ENCODE measurements around the gene WASL.

WASL gene

DNA sequence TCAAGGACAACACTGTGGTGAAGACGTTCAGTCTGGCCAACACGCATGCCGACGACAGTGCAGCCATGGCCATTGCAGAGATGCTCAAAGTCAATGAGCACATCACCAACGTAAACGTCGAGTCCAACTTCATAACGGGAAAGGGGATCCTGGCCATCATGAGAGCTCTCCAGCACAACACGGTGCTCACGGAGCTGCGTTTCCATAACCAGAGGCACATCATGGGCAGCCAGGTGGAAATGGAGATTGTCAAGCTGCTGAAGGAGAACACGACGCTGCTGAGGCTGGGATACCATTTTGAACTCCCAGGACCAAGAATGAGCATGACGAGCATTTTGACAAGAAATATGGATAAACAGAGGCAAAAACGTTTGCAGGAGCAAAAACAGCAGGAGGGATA is 86.5 kb downstream of the WASL start:
- H3K9ac ChIP-seq (ENCODE audit: low read length), result no peak overlapping the region
- H3K14ac ChIP-seq (ENCODE audit: low read length), result no peak overlapping the region
- no peak for DNase-seq
- no peak overlapping the region for H3K4me2 ChIP-seq (ENCODE audit: low read length)
- peaks cover 4 to 13% of the 10 kb centered on the region in 2 experiments for H3K4me1 ChIP-seq (ENCODE audit: control insufficient read depth in 1 of 2, insufficient read depth in 2 of 2, low read length in 2 of 2)
- H4K12ac ChIP-seq (ENCODE audit: low read depth, low read length), result no peak overlapping the region
- H3K27me3 ChIP-seq (ENCODE audit: insufficient read depth, low read length), result no peaks in the 10 kb centered on the region
- H2AFZ ChIP-seq (ENCODE audit: insufficient read depth, low read length, poor library complexity), result no peak overlapping the region
- no CpG with 5 or more reads among the region's 15 CpGs for whole genome bisulfite sequencing (ENCODE audit: extremely low coverage, insufficient coverage, insufficient read length)
- peak overlapping the region; percentile 2 for H3K18ac ChIP-seq (ENCODE audit: low read length)
- peak overlapping the region; percentile 11 for H2BK12ac ChIP-seq (ENCODE audit: low read length)
- no peak overlapping the region for H3K4ac ChIP-seq (ENCODE audit: low read depth, low read length)
- H3K9me3 ChIP-seq (ENCODE audit: insufficient read depth, low read depth, low read length), result no peaks in the 10 kb centered on the region
- H2AK5ac ChIP-seq (ENCODE audit: low read length), result no peak overlapping the region
- H3K27ac ChIP-seq (ENCODE audit: low read depth, low read length), result no peak overlapping the region
- no peak overlapping the region for H2BK5ac ChIP-seq (ENCODE audit: low read depth, low read length, poor library complexity)
- H3K79me2 ChIP-seq (ENCODE audit: control insufficient read depth, insufficient read depth, low read length, poor library complexity), result no peaks in the 10 kb centered on the region
- peaks cover 6% of the 10 kb centered on the region for H3K79me1 ChIP-seq (ENCODE audit: low read length)
- H2BK120ac ChIP-seq (ENCODE audit: insufficient read depth, low read length, poor library complexity), result no peak overlapping the region
- H4K8ac ChIP-seq (ENCODE audit: low read depth, low read length), result no peak overlapping the region
- no peak overlapping the region for H3K23ac ChIP-seq (ENCODE audit: low read length)
- H4K91ac ChIP-seq (ENCODE audit: low read depth, low read length), result peak overlapping the region; percentile 16
- H3K36me3 ChIP-seq (ENCODE audit: control insufficient read depth in 1 of 2, insufficient read depth in 2 of 2, low read length in 2 of 2), result peaks cover 0 to 2% of the 10 kb centered on the region in 2 experiments
- H3K4me3 ChIP-seq (ENCODE audit: low read depth, low read length), result no peak overlapping the region

DNA sequence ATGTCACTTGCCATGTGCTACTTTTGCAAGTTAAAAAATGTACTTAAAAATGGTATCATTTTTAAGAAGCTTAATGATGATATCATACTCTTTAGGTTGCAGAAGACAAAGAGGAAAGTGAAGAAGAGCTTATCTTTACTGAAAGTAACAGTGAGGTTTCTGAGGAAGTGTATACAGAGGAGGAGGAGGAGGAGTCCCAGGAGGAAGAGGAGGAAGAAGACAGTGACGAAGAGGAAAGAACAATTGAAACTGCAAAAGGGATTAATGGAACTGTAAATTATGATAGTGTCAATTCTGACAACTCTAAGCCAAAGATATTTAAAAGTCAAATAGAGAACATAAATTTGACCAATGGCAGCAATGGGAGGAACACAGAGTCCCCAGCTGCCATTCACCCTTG is 87.0 kb downstream of the WASL start:
- Histone ChIP-seq H3K79me1 (ENCODE audit: low read length) (peaks cover 6% of the 10 kb centered on the region), H2AK5ac (ENCODE audit: low read length) (no peak overlapping the region), H3K9ac (ENCODE audit: low read length) (no peak overlapping the region), H4K8ac (ENCODE audit: low read depth, low read length) (no peak overlapping the region), H3K4ac (ENCODE audit: low read depth, low read length) (no peak overlapping the region), H3K4me1 (ENCODE audit: control insufficient read depth in 1 of 2, insufficient read depth in 2 of 2, low read length in 2 of 2) (peaks cover 4 to 13% of the 10 kb centered on the region in 2 experiments), H2BK5ac (ENCODE audit: low read depth, low read length, poor library complexity) (no peak overlapping the region), H3K4me3 (ENCODE audit: low read depth, low read length) (no peak overlapping the region), H3K27me3 (ENCODE audit: insufficient read depth, low read length) (no peaks in the 10 kb centered on the region), H3K9me3 (ENCODE audit: insufficient read depth, low read depth, low read length) (no peaks in the 10 kb centered on the region), H2AFZ (ENCODE audit: insufficient read depth, low read length, poor library complexity) (no peak overlapping the region), H3K18ac (ENCODE audit: low read length) (no peak overlapping the region), H3K4me2 (ENCODE audit: low read length) (no peak overlapping the region), H2BK120ac (ENCODE audit: insufficient read depth, low read length, poor library complexity) (no peak overlapping the region), H2BK12ac (ENCODE audit: low read length) (no peak overlapping the region), H3K23ac (ENCODE audit: low read length) (no peak overlapping the region), H3K27ac (ENCODE audit: low read depth, low read length) (no peak overlapping the region), H4K91ac (ENCODE audit: low read depth, low read length) (no peak overlapping the region), H3K79me2 (ENCODE audit: control insufficient read depth, insufficient read depth, low read length, poor library complexity) (no peaks in the 10 kb centered on the region), H3K36me3 (ENCODE audit: control insufficient read depth in 1 of 2, insufficient read depth in 2 of 2, low read length in 2 of 2) (peaks cover 0 to 2% of the 10 kb centered on the region in 2 experiments), H3K14ac (ENCODE audit: low read length) (no peak overlapping the region), H4K12ac (ENCODE audit: low read depth, low read length) (no peak overlapping the region)
- DNase-seq, result no peak
- WGBS (ENCODE audit: extremely low coverage, insufficient coverage, insufficient read length), result no CpG with 5 or more reads among the region's 1 CpG

DNA sequence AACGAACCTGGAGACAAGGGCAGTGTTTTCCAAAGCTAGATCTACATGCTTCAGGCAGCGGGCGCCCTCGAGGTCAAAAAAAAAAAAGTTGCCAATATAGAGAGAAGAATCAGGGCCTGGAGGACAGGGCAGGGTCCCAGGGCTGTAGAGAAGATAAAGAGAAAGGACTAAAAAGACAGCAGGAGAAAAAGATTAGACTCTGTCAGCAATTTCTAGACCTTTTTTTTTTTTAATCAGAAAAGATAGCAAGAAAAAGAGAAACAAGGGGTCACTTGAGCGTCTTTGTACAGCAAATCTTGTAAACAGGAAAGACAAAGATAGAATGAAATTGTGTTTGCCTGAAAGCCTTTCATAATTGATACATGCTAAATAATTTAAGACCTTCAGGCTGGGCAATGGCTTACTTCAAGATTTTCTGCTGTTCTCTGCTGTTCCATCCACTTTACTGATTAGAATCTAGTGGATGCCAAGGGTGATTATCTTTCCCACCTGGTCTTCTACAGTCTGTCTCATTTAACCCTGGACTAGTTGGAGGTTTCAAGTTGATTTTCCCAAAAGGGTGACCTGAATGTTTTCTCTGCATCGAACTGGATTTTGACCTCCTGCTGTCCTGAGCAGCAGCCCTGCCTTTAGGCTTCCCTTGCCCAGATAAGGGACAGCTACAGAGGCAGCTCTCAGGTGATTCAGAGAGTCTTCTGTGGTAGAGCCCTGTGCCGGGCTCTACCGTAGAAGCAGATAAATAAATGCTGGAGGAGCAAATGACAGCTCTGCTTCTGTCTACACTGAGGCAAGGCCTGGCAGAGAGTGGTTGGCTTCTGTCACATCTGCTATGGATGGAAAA is 88.1 kb downstream of the WASL start:
- Histone ChIP-seq H3K23ac (ENCODE audit: low read length) (no peak overlapping the region), H3K4me3 (ENCODE audit: low read depth, low read length) (no peak overlapping the region), H3K27me3 (ENCODE audit: insufficient read depth, low read length) (no peaks in the 10 kb centered on the region), H3K4me2 (ENCODE audit: low read length) (no peak overlapping the region), H2BK12ac (ENCODE audit: low read length) (peak overlapping the region; percentile 58), H3K79me1 (ENCODE audit: low read length) (peaks cover 5% of the 10 kb centered on the region), H3K9me3 (ENCODE audit: insufficient read depth, low read depth, low read length) (no peaks in the 10 kb centered on the region), H2AK5ac (ENCODE audit: low read length) (no peak overlapping the region), H3K4ac (ENCODE audit: low read depth, low read length) (no peak overlapping the region), H3K4me1 (ENCODE audit: control insufficient read depth in 1 of 2, insufficient read depth in 2 of 2, low read length in 2 of 2) (peaks cover 4 to 12% of the 10 kb centered on the region in 2 experiments), H2BK5ac (ENCODE audit: low read depth, low read length, poor library complexity) (peak overlapping the region; percentile 6), H2AFZ (ENCODE audit: insufficient read depth, low read length, poor library complexity) (no peak overlapping the region), H4K12ac (ENCODE audit: low read depth, low read length) (no peak overlapping the region), H3K27ac (ENCODE audit: low read depth, low read length) (peak overlapping the region; percentile 77), H3K9ac (ENCODE audit: low read length) (no peak overlapping the region), H3K36me3 (ENCODE audit: control insufficient read depth in 1 of 2, insufficient read depth in 2 of 2, low read length in 2 of 2) (peaks cover 0 to 2% of the 10 kb centered on the region in 2 experiments), H4K8ac (ENCODE audit: low read depth, low read length) (peak overlapping the region; percentile 16), H3K79me2 (ENCODE audit: control insufficient read depth, insufficient read depth, low read length, poor library complexity) (no peaks in the 10 kb centered on the region), H3K14ac (ENCODE audit: low read length) (no peak overlapping the region), H3K18ac (ENCODE audit: low read length) (no peak overlapping the region), H2BK120ac (ENCODE audit: insufficient read depth, low read length, poor library complexity) (peak overlapping the region; percentile 31), H4K91ac (ENCODE audit: low read depth, low read length) (peak overlapping the region; percentile 5)
- no peak for DNase-seq
- WGBS (ENCODE audit: extremely low coverage, insufficient coverage, insufficient read length), result no CpG with 5 or more reads among the region's 8 CpGs

DNA sequence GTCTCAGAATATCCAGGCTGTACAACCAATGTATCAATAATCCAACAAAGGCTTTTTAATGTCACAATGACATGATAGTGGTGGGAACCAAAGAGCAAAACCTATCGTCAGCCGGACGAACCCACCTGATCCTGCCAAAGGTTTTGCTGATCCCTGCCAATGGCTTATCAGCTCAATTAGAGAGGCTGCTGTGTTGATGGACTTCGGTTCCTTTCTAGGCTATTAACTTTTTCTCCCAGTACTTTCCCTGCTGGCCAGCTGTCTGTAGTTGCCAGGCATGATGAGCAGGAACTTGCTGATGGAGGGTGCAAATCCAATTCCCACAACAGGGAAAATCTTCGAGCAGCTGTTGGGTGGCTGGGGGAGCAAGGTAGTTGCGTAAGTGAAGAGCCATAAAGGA is 90.8 kb downstream of the WASL start:
- Histone ChIP-seq H2BK120ac (ENCODE audit: insufficient read depth, low read length, poor library complexity) (no peak overlapping the region), H2AK5ac (ENCODE audit: low read length) (no peak overlapping the region), H3K4me3 (ENCODE audit: low read depth, low read length) (no peak overlapping the region), H4K8ac (ENCODE audit: low read depth, low read length) (no peak overlapping the region), H2AFZ (ENCODE audit: insufficient read depth, low read length, poor library complexity) (no peak overlapping the region), H3K4me2 (ENCODE audit: low read length) (no peak overlapping the region), H4K91ac (ENCODE audit: low read depth, low read length) (no peak overlapping the region), H3K23ac (ENCODE audit: low read length) (no peak overlapping the region), H3K9ac (ENCODE audit: low read length) (no peak overlapping the region), H3K79me1 (ENCODE audit: low read length) (peaks cover 6% of the 10 kb centered on the region), H3K4me1 (ENCODE audit: control insufficient read depth in 1 of 2, insufficient read depth in 2 of 2, low read length in 2 of 2) (peaks cover 4 to 12% of the 10 kb centered on the region in 2 experiments), H2BK12ac (ENCODE audit: low read length) (no peak overlapping the region), H3K27me3 (ENCODE audit: insufficient read depth, low read length) (no peaks in the 10 kb centered on the region), H3K4ac (ENCODE audit: low read depth, low read length) (no peak overlapping the region), H3K18ac (ENCODE audit: low read length) (no peak overlapping the region), H3K27ac (ENCODE audit: low read depth, low read length) (no peak overlapping the region), H3K36me3 (ENCODE audit: control insufficient read depth in 1 of 2, insufficient read depth in 2 of 2, low read length in 2 of 2) (peaks cover 0 to 2% of the 10 kb centered on the region in 2 experiments), H3K79me2 (ENCODE audit: control insufficient read depth, insufficient read depth, low read length, poor library complexity) (no peaks in the 10 kb centered on the region), H4K12ac (ENCODE audit: low read depth, low read length) (no peak overlapping the region), H2BK5ac (ENCODE audit: low read depth, low read length, poor library complexity) (no peak overlapping the region), H3K14ac (ENCODE audit: low read length) (no peak overlapping the region), H3K9me3 (ENCODE audit: insufficient read depth, low read depth, low read length) (no peaks in the 10 kb centered on the region)
- no CpG with 5 or more reads among the region's 6 CpGs for WGBS (ENCODE audit: extremely low coverage, insufficient coverage, insufficient read length)
- DNase-seq, result no peak
